ENCODE results near the gene SSBP4. TPM values are rescaled to one million over a fixed set of nuclear protein-coding genes. Genes with fewer than 3 reads are reported as not detected.

The SSBP4 gene
- total RNA-seq, 1 donor from 2014 or later = 71.8 TPM

- H3K4me1 Mint-ChIP-seq = no peaks in the 10 kb centered on the region
- H3K4me3 Mint-ChIP-seq = no peak overlapping the region
- TF ChIP-seq CTCF (conservative IDR thresholded peaks at IDR 0.05) = no peak
- H3K9me3 Mint-ChIP-seq = no peaks in the 10 kb centered on the region
- peaks cover 36% of the 10 kb centered on the region for H3K27me3 Mint-ChIP-seq (ENCODE audit: low read depth)
- H3K36me3 Mint-ChIP-seq (ENCODE audit: low read depth) = no peaks in the 10 kb centered on the region
- H3K27ac Mint-ChIP-seq (ENCODE audit: unreplicated experiment) = no peak overlapping the region
- no peak for DNase-seq (ENCODE audit: low read depth, low spot score)
Observed at GRCh38 chr19:18392417-18392816, 26.8 kb upstream of the SSBP4 start.

- Mint-ChIP-seq H3K4me3 (no peak overlapping the region), H3K4me1 (no peaks in the 10 kb centered on the region), H3K27me3 (ENCODE audit: low read depth) (peaks cover 35% of the 10 kb centered on the region), H3K36me3 (ENCODE audit: low read depth) (no peaks in the 10 kb centered on the region), H3K9me3 (no peaks in the 10 kb centered on the region), H3K27ac (ENCODE audit: unreplicated experiment) (no peak overlapping the region)
- DNase-seq (ENCODE audit: low read depth, low spot score) = no peak
- TF ChIP-seq CTCF (conservative IDR thresholded peaks at IDR 0.05) = no peak
Observed at GRCh38 chr19:18392926-18393325, 26.3 kb upstream of the SSBP4 start.

- TF ChIP-seq CTCF (conservative IDR thresholded peaks at IDR 0.05) = no peak
- Mint-ChIP-seq H3K9me3 (no peaks in the 10 kb centered on the region), H3K27me3 (ENCODE audit: low read depth) (peaks cover 32% of the 10 kb centered on the region), H3K4me1 (no peaks in the 10 kb centered on the region), H3K36me3 (ENCODE audit: low read depth) (no peaks in the 10 kb centered on the region), H3K27ac (ENCODE audit: unreplicated experiment) (no peak overlapping the region), H3K4me3 (no peak overlapping the region)
- no peak for DNase-seq (ENCODE audit: low read depth, low spot score)
Observed at GRCh38 chr19:18393836-18394235, 25.4 kb upstream of the SSBP4 start.

- Mint-ChIP-seq H3K27ac (ENCODE audit: unreplicated experiment) (no peak overlapping the region), H3K36me3 (ENCODE audit: low read depth) (no peaks in the 10 kb centered on the region), H3K4me3 (no peak overlapping the region), H3K27me3 (ENCODE audit: low read depth) (peaks cover 13% of the 10 kb centered on the region), H3K4me1 (peaks cover 2% of the 10 kb centered on the region), H3K9me3 (no peaks in the 10 kb centered on the region)
- TF ChIP-seq CTCF (conservative IDR thresholded peaks at IDR 0.05) = no peak
- DNase-seq (ENCODE audit: low read depth, low spot score) = no peak
Observed at GRCh38 chr19:18396471-18397241, 22.5 kb upstream of the SSBP4 start.

- no peak for DNase-seq (ENCODE audit: low read depth, low spot score)
- Mint-ChIP-seq H3K9me3 (no peaks in the 10 kb centered on the region), H3K4me3 (no peak within 1 kb of the TSS), H3K4me1 (peaks cover 4% of the 10 kb centered on the region), H3K27ac (ENCODE audit: unreplicated experiment) (no peak within 1 kb of the TSS), H3K27me3 (ENCODE audit: low read depth) (peaks cover 15% of the 10 kb centered on the region), H3K36me3 (ENCODE audit: low read depth) (no peaks in the 10 kb centered on the region)
- no peak for TF ChIP-seq CTCF (conservative IDR thresholded peaks at IDR 0.05)
Observed at GRCh38 chr19:18397242-18398202, 21.7 kb upstream of the SSBP4 start, which contains the start of gene LRRC25. TSS of gene LRRC25 (minus strand) at chr19:18397622. CDS start at chr19:18396963, 659 bp downstream.
